Measurements from ENCODE around the gene SOAT2. TPM values are rescaled to one million over a fixed set of nuclear protein-coding genes. Genes with fewer than 3 reads are reported as not detected.

Gene SOAT2
- total RNA-seq, 4 donors from 2014 or later, result 0.41 TPM; not detected in 3

GRCh38 chr12:53152390-53152789 lies 49.1 kb downstream of the SOAT2 start:
- DNase-seq, result no peak
- TF ChIP-seq CTCF (IDR thresholded peaks at IDR 0.05), result no peak
- no peak for TF ChIP-seq EP300 (IDR thresholded peaks at IDR 0.05; ENCODE audit: low read depth)
- no peak for TF ChIP-seq POLR2AphosphoS5 (IDR thresholded peaks at IDR 0.05)
- TF ChIP-seq POLR2A (IDR thresholded peaks at IDR 0.05), result no peak
- H3K27me3 ChIP-seq, result no peaks in the 10 kb centered on the region
- no peaks in the 10 kb centered on the region for H3K9me3 ChIP-seq
- H3K36me3 ChIP-seq, result no peaks in the 10 kb centered on the region
- no peak overlapping the region for H3K4me3 ChIP-seq
- in situ Hi-C loops (cut with MboI; ENCODE audit: low pct_ligation_motif_present in 1 of 4, low pct_unique_long_range_greater_than_20kb in 1 of 4, low sequenced_read_pairs in 3 of 4), result no loop called here
- intact Hi-C loops (cut with DNase I; ENCODE audit: low total_unique reads), result no loop called here
- no peaks in the 10 kb centered on the region for H3K4me1 ChIP-seq
- no peak overlapping the region for H3K27ac ChIP-seq

- Histone ChIP-seq H3K27ac (no peak overlapping the region), H3K4me3 (no peak overlapping the region), H3K27me3 (no peaks in the 10 kb centered on the region), H3K4me1 (peaks cover 0 to 3% (median 0%) of the 10 kb centered on the region in 4 donors), H3K9me3 (no peaks in the 10 kb centered on the region), H3K36me3 (no peaks in the 10 kb centered on the region)
- peak; percentile 95 to 99 (median 98) for TF ChIP-seq CTCF (IDR thresholded peaks at IDR 0.05)
- no peak for TF ChIP-seq EP300 (IDR thresholded peaks at IDR 0.05; ENCODE audit: low read depth)
- intact Hi-C loops (cut with DNase I; ENCODE audit: low total_unique reads) (loop anchor here (1.0 kb wide), 1 partner anchor 38 kb away; no protein-coding TSS in a partner anchor), in situ Hi-C loops (cut with MboI; ENCODE audit: low pct_ligation_motif_present in 1 of 4, low pct_unique_long_range_greater_than_20kb in 1 of 4, low sequenced_read_pairs in 3 of 4) (no loop called here)
- DNase-seq, result peak; percentile 90
- 4 to 9% methylated on average over 5 to 14 of the region's 14 CpGs for WGBS, 2 donors (ENCODE audit: low coverage in 1 of 2)
These were observed 56.0 kb downstream of the SOAT2 start for GRCh38 chr12:53159195-53159839.

- 42 to 86% methylated on average over 3 to 16 of the region's 16 CpGs for WGBS, 2 donors (ENCODE audit: low coverage in 1 of 2)
- DNase-seq, result no peak
- intact Hi-C loops (cut with DNase I; ENCODE audit: low total_unique reads) (loop anchor here (1.0 kb wide), 1 partner anchor 37 kb away; no protein-coding TSS in a partner anchor), in situ Hi-C loops (cut with MboI; ENCODE audit: low pct_ligation_motif_present in 1 of 4, low pct_unique_long_range_greater_than_20kb in 1 of 4, low sequenced_read_pairs in 3 of 4) (no loop called here)
- TF ChIP-seq EP300 (IDR thresholded peaks at IDR 0.05; ENCODE audit: low read depth) (no peak), POLR2AphosphoS5 (IDR thresholded peaks at IDR 0.05) (no peak), POLR2A (IDR thresholded peaks at IDR 0.05) (no peak), CTCF (IDR thresholded peaks at IDR 0.05) (no peak)
- Histone ChIP-seq H3K27ac (no peak overlapping the region), H3K4me3 (no peak overlapping the region), H3K27me3 (no peaks in the 10 kb centered on the region), H3K9me3 (no peaks in the 10 kb centered on the region), H3K4me1 (peaks cover 0 to 3% (median 0%) of the 10 kb centered on the region in 4 donors), H3K36me3 (no peaks in the 10 kb centered on the region)
These were observed 56.7 kb downstream of the SOAT2 start for GRCh38 chr12:53160000-53160399.

GRCh38 chr12:53160673-53161072 lies 57.4 kb downstream of the SOAT2 start:
- TF ChIP-seq EP300 (IDR thresholded peaks at IDR 0.05; ENCODE audit: low read depth) (no peak), POLR2A (IDR thresholded peaks at IDR 0.05) (no peak), CTCF (IDR thresholded peaks at IDR 0.05) (no peak), POLR2AphosphoS5 (IDR thresholded peaks at IDR 0.05) (no peak)
- WGBS, 2 donors (ENCODE audit: low coverage in 1 of 2), result 85% methylated on average over 2 of the region's 2 CpGs; no CpG with 5 or more reads in 1 of the 2 donors
- H3K36me3 ChIP-seq, result no peaks in the 10 kb centered on the region
- in situ Hi-C loops (cut with MboI; ENCODE audit: low pct_ligation_motif_present in 1 of 4, low pct_unique_long_range_greater_than_20kb in 1 of 4, low sequenced_read_pairs in 3 of 4), result no loop called here
- no peak overlapping the region for H3K27ac ChIP-seq
- H3K9me3 ChIP-seq, result no peaks in the 10 kb centered on the region
- H3K27me3 ChIP-seq, result no peaks in the 10 kb centered on the region
- H3K4me1 ChIP-seq, result peaks cover 0 to 3% (median 0%) of the 10 kb centered on the region in 4 donors
- DNase-seq, result no peak
- no peak overlapping the region for H3K4me3 ChIP-seq
- intact Hi-C loops (cut with DNase I; ENCODE audit: low total_unique reads), result no loop called here

Measured in transverse colon (tissue), 4 donors.